HG03196 (cell line): ENCODE results near the gene INSIG1.

ENCODE experiments used
- ATAC-seq: cut with Tn5 transposase; IDR thresholded peaks from one replicate; pipeline ENCODE4 v1.9.1; 2021; ENCODE audit not compliant: unreplicated experiment

Gene INSIG1

DNA sequence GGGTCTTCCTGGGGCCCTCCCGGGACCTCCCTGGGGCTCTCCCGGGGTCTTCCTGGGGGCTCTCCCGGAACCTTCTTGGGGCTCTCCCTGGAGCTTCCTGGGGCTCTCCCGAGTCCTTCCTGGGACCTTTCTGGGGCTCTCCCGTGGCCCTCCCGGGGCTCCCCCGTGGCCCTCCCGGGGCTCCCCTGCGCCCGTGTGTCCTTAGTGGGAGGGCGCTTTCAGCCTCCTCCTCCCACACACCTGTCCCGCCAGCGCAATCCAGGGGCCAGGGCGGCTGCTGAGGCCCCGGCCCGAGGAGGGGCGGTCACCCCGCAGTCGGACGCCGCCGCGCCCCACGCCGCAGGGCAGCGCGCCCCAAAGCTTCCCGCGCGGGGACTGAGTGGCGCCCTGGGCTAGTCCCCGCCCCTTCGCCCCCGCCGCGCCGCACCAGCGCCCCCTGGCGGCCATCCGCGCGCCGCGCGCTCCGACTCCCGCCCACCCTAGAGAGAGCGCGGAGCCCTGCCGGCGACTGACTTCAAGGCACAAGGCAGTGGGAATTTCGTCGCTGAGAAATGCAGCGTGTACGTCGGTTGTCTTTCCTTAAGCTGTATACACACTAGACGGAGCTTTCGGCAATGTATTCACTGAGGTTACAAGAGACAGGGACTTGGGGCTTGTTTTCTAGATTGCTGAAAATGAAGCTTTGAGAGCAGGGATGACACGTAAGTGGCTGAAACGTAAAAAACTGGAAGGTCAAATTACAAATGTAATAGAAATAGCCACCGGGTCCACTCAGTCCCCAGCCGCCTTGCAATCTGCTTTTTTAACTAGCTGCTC, 47.1 kb downstream of the INSIG1 start:
- peak; percentile 92 for ATAC-seq

DNA sequence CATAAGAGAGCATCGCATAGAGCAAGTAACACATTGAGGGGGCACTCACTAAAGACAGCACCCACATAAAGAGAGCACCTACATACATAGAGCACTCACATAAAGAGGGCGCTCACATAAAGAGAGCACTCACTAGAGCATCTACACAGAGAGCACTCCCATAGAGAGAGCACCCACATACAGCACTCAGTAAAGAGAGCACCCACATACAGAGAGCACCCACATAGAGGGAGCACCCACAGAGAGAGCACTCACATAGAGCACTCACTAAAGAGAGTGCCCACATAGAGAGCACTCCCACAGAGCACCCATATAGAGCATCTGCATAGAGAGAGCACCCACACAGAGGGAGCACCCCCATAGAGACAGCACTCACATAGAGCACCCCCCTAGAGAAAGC, 47.8 kb downstream of the INSIG1 start:
- no peak for ATAC-seq

GRCh38 chr7:155346285-155346684, 48.6 kb downstream of the INSIG1 start:
- ATAC-seq = no peak

DNA sequence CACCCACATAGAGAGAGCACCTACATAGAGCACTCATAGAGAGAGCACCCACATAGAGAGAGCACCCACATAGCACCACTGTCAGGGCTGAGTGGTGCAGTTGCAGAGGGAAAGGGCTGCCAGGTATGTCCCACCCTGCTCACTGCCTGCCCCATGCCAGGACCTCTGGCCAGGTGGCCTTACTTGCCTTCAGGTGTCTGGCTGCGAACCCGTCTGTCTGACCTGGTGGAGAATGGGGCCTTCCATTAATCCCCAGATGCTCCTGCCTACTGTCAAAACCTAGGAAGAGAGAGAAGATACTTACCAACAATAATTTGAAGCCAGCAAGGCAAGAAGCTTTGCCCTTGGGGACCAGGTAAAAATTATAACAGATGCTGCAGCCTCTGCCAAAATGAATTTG, 51.1 kb downstream of the INSIG1 start:
- ATAC-seq = no peak

DNA sequence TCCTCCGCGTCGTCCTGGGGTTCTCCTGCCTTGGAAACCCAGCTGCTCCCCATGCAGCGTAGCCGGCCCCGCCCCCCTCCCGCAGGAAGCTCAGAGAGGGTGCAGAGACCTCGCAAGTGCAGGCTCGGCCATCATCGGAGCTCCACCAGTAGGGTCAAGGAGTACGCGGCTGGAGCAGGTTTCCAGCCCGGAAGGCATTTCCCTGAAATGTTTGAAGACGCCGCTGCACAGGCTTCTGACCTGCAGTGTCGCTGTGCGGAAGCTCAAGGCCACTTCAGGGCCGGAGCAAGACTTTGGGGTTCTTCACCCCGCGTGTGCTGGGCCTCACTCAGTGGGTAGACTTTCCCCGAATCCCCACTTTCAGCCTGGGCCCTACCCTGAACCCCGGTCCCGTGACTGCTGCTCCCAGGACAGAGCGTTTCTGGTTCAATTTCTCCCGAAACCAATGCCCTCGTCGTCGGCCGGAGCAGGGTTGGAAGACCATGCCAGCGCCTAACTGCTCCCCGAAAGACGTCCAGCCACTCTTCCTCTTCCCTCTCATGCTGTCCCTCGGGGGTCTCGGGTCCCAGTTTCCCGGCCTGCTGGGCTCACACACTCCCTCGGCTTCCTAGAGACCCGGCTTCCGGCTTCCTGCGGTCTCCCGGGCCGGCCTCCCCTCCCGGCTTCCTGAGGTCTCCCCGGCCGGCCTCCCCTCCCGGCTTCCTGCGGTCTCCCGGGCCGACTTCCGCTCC, 52.1 kb downstream of the INSIG1 start:
- ATAC-seq = no peak

- ATAC-seq = no peak
Observed at GRCh38 chr7:155351120-155351870, 53.6 kb downstream of the INSIG1 start.

DNA sequence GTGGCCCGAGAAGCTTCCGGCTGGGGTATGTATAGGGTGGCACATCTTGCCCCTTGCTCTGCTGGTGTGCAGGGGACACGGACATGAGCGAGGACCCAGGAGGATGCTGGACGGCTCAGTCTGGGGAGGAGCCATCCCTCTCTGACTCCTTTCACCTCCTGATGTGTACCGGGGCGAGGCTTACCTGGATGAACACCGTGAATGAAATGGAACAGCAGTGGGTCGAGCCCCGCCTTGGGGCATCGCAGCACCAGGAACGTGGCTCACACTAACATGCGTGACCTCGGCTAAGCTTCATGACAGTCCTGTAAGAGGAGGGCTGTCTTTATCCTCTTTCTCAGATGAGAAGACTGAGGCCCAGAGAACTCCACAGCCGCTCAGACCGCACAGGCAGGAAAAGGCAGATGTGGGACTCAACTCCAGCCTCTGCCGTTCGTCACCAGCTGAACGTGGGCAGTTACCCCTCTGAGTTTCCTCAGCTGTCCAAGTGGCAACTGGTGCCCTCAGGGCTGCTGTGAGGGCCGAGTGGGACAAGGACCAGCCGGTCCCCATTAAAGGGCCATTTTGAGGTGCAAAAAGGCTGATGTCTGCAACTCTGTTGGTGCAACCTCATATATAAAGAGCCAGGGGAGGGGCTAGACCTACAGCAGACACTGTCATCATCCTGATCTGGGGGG, 54.5 kb downstream of the INSIG1 start:
- no peak for ATAC-seq

GRCh38 chr7:155352753-155353115, 55.1 kb downstream of the INSIG1 start:
- ATAC-seq = no peak

GRCh38 chr7:155353256-155353897, 55.7 kb downstream of the INSIG1 start:
- no peak for ATAC-seq

GRCh38 chr7:155354371-155355048, 56.8 kb downstream of the INSIG1 start:
- no peak for ATAC-seq

- no peak for ATAC-seq
Observed at GRCh38 chr7:155355176-155355575, 57.5 kb downstream of the INSIG1 start.

DNA sequence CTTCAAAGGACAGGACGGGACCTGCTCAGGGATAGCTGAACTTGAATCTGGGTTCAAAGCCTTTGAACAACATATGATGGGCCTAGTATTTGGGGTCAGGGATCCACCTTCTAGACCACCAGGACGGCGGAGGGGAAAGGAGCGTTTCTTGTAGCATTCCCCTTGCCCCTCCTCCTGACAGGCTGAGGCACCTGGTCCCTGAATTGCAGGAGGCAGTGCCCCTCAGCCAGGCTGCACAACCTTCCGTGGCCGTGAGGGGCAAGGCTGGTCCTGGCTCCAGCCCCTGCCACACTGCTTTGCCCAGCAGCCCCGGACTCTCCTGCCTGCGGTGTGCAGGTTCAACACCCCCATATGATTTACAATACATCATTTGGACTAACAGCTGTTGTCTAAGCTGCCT, 58.1 kb downstream of the INSIG1 start:
- no peak for ATAC-seq

DNA sequence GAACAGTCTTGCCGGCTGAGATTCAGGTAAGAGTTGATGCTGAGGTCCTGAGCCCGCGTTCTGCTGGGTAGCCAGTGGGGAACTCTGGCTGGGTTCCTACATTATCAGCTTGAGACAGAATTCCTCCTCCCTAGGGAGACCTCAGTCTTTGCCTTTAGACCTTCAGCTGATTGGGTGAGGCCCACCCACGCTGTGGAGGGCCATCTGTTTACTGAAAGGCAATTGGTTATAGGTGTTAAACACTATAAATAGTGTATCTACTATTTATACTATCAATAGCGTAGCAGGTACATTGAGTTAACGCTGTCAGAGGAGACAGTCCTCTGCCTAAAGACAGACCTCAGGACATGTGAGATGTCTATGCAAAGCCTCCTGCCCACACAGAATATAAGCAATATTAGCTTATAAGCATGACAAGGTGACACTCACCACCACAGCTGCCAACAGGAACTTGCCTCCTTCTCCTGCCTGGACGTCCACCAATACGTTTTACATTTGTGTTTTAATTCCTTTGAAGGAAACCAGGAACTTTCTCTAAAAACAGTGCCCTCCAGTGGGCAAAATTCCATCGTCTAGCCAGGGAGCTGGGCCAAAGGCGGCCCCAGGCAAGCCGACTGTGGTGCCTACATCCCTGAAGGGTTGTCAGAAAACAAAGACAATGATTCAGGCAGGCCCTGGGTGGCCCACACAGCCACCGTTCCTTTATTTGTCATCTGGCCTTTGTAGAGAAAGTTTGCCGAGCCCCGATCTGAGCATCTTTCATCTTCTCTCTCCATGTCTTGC, 58.8 kb downstream of the INSIG1 start:
- no peak for ATAC-seq

- ATAC-seq = no peak
Observed at GRCh38 chr7:155357573-155358041, 59.9 kb downstream of the INSIG1 start.

GRCh38 chr7:155358066-155358947, 60.6 kb downstream of the INSIG1 start:
- ATAC-seq = no peak

- no peak for ATAC-seq
Observed at GRCh38 chr7:155358948-155359712, 61.5 kb downstream of the INSIG1 start.
